GM18519 (cell line): ENCODE results near the gene EPS8L3.

ENCODE experiments used
- ATAC-seq: cut with Tn5 transposase; IDR thresholded peaks from one replicate; pipeline ENCODE4 v1.9.1; 2021; ENCODE audit warnings: mild to moderate bottlenecking, moderate library complexity; ENCODE audit not compliant: unreplicated experiment, low FRiP score

The EPS8L3 gene

GRCh38 chr1:109794319-109795132, 30.8 kb upstream of the EPS8L3 start:
- ATAC-seq: no peak

DNA sequence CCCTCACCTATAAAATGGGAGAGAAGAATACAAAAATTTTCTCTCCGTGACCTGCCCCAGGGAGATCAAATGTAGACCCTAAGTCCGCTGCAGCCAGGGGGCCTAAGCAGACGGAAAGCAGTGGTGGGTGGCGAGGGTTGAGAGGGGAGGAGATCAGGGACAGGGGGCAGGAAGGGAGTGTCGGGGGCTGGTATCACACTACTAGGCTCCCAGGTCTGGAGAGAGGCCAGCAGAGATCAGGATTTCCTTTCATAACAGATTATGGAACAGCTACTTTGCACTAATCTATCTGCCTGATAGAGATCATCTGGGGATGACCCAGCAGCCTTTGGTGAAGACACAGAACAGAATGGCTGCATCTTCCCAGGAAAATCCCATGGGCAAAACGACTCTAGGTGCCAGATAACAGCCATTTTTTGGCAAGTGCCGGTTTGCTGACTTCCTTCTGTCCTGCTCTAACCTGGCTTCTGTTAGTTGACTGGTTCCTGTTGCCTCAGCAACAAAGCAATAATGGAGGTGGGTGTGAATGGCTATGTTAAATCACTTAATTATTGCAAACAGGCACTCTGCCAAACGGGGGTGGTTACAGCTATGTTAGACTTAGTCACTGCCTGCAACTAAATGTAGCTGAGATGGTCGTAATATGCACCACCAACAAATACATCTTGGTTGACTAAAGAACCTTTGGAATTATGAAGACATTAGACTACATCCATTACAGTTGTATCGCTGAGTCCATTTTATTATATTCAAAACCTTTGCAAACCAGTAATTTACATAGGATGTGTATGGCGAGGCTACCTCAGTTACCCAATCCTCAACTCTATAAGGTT, 30.0 kb upstream of the EPS8L3 start:
- ATAC-seq: no peak

GRCh38 chr1:109793089-109793485, 29.4 kb upstream of the EPS8L3 start:
- ATAC-seq: no peak

DNA sequence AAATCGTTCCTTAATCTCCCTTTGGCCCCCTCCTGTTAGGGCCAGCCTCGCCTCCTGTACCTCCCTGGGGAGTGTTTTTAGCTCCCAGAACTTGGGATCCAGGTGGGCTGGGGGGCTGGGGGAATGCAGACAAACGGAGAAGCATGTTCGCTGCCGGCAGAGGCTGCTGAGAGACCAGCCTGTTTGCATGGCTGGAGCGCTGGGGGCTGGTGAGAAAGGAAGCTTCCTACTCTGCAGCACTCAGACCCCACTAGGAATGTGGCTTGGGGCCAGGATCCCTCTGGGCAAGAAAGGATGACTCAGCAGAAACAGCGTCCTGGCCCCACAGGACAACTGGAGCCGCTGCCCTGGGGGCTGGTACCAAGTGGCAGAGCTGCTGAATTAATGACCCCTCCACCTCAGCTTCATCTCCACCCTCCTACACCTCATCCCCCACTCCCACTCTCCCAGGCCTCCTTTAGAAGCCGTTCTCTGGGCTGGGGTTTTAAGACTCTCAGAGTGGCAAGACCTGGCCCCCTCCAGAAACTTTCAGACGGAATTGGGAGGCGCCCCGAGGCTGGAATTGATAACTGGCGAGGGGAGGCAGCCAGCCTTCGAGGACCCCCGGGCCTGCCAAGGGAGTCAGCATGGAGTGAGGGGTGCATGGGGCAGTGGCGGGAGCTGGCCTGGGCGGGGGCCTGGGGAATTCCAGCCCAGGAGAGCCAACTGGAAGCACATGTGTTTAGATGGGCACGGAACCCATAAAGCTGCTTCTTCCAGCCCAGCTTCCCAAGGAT, 28.5 kb upstream of the EPS8L3 start:
- no peak for ATAC-seq

DNA sequence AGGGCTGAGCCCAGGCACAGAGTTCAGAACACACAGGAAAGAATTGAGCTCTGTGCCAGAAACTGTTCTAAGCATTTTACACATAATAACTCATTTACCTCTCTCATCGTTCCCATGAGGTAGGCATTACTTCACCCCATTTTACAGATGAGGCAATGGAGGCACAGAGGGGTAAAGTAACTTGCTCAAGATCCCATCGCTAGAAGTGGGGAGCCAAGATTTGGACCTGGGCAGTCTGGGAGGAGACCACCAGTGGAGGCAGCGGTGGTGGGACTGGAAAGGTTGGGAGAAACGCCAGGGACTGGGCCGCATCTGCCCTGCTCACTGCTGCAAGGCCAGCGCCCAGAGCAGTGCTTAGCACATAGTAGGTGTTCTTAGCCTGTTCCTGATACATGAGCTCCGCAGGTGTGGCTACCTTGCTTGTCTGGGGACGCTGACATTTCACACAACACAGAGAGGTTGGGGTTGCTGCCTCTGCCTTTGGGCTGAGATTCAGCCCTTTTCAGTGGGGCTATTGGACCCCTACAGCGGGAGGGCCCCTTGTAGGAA, 27.8 kb upstream of the EPS8L3 start:
- no peak for ATAC-seq

DNA sequence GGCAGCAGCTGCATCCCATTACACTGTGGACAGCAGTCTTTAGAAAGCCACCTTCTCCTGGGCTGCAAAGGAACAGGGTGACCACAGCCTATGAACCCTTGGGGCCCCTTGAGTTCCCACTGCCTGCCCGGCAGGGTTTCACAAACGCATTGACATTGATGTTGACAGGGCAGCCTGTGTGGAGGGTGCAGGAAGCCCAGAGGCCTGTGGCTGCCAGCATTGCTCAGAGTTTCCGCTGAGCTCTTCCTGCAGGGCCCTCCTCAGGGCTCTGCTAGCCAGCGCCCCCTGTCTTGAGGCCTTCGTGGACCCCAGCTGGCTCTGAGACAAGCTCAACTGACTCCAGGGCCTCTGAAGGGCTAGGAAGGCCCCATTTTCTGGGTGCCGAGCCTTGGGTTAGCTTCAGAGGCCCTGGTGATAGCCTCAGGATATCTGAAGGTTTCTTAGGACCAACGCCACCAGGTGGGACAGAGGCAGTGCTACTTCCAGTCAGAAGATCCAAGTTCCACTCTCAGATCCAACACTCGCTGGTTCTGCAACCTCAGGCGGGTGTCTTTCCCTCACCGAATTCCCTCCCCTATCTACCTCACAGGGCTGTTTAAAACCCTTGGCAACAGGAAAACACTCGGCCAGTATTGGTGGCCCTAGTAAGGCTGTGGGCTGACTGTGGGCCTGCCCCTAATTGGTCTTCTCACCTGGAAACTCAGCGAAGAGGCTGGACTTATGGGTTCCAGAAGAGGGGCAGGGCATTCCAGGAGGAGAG, 27.2 kb upstream of the EPS8L3 start:
- peak; percentile 42 for ATAC-seq

DNA sequence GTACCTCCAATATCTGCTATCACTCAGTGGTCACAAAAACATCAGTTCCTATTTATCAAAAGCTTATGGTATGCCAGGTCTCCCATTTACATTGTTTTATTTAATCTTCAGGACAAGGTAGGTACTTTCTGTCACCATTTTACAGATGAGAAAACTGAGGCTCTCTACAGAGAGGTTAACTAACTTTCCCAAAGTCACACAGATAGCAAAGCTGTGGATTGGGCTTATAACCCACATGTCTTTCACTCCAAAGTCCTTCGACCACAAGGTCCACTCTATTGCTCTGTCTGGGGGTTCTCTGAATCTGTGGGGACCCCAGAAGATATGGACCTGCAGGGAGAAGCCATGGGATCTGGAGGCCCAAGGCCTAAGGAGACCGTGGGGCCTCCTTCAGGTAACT, 26.6 kb upstream of the EPS8L3 start:
- no peak for ATAC-seq

DNA sequence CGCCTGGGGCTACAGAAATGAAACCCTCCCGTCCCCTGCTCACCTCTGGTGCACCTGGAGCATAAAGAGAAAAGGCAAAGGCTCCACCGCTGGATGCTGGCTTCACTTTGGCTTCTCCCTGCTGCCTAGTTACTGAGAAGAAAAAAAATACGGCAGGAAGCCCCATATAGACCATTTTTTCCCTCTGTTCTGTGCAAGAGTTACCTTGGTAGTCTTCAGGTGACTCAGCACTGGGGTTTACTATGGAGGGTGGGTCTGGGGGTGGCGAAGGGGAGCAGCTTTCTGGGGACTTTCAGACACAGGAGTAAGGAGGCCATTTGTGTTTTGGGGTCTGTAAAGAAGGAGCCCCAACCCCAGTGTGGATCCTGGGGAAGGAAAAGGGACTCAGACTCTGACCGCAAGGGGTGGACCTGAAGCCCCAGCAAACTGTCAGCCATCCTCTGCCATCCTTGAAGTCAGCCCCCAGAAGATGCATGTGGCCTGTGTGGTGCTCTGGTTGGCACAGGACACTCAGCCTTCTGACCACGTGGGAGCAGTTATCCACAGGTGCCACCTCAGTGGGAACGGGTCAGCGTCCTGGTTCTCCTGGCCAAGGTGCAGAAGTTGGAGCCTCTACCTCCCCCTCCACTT, 25.9 kb upstream of the EPS8L3 start:
- ATAC-seq: no peak

DNA sequence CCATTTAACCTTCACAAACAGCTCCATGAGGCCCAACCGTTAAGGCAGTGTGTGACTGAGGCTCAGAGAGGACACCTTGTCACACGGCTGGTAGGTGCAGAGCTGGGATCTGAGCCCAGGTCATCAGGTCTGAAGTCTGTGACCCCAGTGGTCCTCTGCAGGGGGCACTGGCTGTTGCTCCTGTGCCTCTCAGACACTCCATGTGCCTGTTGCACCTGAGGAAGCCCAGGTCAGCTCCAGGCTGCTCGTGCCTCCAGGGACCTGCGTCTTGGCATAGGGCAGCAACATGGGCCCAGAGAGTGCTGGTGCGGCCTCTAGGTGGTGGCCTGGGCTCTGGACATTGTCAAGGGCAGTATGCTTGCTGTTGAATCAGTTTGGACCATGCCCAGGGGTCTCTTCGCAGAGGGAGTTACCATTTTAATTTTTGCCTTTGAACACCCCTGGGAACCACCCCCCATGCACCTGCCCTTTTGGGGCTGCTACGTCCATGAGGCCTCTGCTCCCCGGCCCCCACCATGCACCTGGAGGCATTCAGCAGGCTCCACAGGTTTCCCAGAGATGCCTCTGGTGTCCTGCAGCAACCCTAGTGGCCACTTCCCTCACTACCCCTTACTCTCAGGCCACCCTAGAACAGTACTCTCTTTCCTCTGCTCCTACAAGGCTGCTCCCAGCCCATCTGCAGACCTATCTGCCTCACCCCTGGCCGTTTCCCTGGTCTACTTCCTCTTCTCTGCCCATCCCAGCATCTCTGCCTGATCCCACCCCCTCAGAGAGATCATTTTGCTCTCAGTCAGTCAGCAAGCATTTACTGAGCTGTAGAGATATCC, 25.2 kb upstream of the EPS8L3 start:
- no peak for ATAC-seq

DNA sequence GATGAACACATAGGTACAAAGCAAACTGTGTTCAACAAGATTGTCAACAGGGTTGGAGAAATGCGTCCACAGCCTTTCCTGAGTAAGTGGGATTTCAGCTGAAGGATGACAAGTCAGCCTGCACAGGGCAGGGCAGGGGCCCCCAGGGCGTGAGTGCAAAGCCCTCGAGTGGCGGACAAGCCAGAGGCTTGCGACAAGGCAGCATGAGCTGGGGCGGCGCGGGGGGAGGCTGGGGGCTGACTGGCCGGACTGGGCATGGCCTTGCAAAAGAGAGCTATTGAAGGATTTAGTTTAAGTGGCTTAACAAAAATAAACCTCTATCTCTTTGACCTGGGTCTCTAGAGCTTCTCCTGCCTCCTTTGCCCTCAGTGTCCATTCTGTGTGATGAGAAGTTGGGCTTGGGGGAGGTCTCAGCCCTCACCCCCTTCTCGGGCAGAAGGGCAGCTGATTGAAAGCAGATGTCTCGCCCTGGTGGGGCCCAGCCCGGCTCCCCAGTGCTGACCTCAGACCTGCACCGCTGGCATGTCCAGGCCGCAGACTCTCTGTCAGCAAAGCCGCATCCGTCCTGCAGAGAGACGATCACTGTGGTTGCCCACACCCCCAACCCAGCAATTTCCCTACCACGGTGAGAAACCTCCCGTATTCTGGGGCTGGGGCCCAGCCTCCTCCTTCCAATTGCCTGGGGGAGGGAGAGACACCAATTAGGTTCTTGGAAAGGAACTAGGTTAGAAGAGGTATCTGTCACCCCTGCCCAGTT, 24.3 kb upstream of the EPS8L3 start:
- ATAC-seq: no peak

- ATAC-seq: no peak
These were observed 23.6 kb upstream of the EPS8L3 start for GRCh38 chr1:109787211-109787844.

DNA sequence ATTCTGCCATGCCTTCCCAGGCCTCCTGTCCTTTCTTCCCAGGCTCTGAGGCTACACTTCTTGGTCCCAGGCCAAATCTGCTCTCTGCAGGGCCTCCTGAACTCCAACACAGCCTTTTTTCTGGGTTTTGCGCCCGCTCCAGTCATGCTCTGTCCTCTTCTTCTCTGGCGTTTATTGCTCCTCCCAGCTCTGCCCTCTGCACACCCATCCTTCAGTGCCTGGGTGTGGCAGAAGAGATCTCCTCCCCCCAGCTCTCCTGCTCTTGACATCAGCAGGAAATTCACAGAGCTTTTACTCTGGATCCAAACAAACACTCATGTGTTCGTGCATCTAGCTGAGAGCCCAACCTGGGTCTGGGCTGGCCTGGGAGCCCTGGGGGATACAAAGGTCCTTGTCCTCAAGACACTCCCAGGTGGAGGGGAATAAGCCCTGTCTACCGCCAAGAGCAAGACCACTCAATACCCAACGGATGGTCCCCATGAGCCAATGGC, 22.9 kb upstream of the EPS8L3 start:
- ATAC-seq: no peak

- no peak for ATAC-seq
These were observed 22.4 kb upstream of the EPS8L3 start for GRCh38 chr1:109786112-109786480.

GRCh38 chr1:109785446-109786111, 21.9 kb upstream of the EPS8L3 start:
- no peak for ATAC-seq

- ATAC-seq: no peak
These were observed 21.0 kb upstream of the EPS8L3 start for GRCh38 chr1:109784551-109785252.

GRCh38 chr1:109783436-109783835, 19.7 kb upstream of the EPS8L3 start:
- no peak for ATAC-seq
